Measurements from ENCODE around the gene PGAP3.
A peak's percentile ranks its signal among the peaks of the same experiment; 100 is the strongest.

PGAP3 gene

DNA sequence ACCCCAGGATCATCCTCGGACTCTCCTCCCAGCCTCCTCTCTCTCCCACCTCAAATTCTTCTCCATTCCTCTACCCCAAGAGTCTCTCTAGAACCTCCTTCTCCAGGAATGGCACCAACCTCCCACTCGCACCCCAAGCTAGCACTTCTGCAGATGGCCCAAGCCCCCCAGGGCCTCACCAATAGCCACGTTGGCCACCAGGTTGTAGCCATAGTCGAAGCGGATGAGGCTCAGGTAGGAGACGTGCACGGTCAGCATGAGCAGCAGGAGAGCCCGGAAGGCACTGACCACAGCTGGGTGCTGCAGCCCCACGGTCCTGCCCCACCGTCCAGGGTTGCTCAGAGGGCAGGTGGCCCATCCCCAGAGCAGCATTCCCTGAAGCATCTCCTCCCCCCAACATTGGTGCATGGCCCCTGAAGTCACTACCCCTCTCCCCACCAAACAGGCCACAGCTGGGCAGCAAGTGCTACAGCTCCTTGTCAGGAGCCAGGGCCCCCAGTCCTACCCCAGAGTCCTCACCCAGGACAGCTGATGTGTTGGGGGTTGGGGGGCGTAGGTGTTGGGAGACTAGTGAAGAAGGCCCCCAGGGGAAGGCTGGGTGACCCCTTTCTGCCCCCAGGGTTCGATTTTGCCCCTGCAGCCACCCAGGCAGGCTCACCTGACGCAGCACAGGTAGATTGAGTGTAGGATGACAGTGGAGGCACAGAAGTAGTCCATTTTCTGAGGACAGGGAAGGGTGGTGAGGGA, 14.3 kb downstream of the PGAP3 start:
- no peak for DNase-seq
- Mint-ChIP-seq H3K27me3 (peaks cover 6% of the 10 kb centered on the region), H3K4me1 (peaks cover 42% of the 10 kb centered on the region), H3K27ac (no peak overlapping the region), H3K4me3 (no peak overlapping the region), H3K9me3 (no peaks in the 10 kb centered on the region), H3K36me3 (ENCODE audit: low read depth) (no peaks in the 10 kb centered on the region)
- ATAC-seq: no peak

GRCh38 chr17:39672522-39673334, 15.1 kb downstream of the PGAP3 start:
- no peak for DNase-seq

GRCh38 chr17:39671651-39672521, 16.0 kb downstream of the PGAP3 start:
- Mint-ChIP-seq H3K36me3 (ENCODE audit: low read depth) (no peaks in the 10 kb centered on the region), H3K9me3 (no peaks in the 10 kb centered on the region), H3K4me1 (peaks cover 30% of the 10 kb centered on the region), H3K4me3 (no peak overlapping the region), H3K27me3 (peaks cover 10% of the 10 kb centered on the region), H3K27ac (no peak overlapping the region)
- no peak for DNase-seq
- ATAC-seq: no peak

More at GRCh38 chr17:39672522-39673334, 15.1 kb downstream of the PGAP3 start:
- no peaks in the 10 kb centered on the region for H3K9me3 Mint-ChIP-seq
- no peak for ATAC-seq
- H3K36me3 Mint-ChIP-seq (ENCODE audit: low read depth): no peaks in the 10 kb centered on the region
- H3K27ac Mint-ChIP-seq: no peak overlapping the region
- H3K27me3 Mint-ChIP-seq: peaks cover 8% of the 10 kb centered on the region
- H3K4me3 Mint-ChIP-seq: no peak overlapping the region
- peaks cover 36% of the 10 kb centered on the region for H3K4me1 Mint-ChIP-seq

- Mint-ChIP-seq H3K4me3 (no peak overlapping the region), H3K27me3 (peaks cover 19% of the 10 kb centered on the region), H3K27ac (no peak overlapping the region), H3K4me1 (peaks cover 20% of the 10 kb centered on the region), H3K9me3 (no peaks in the 10 kb centered on the region), H3K36me3 (ENCODE audit: low read depth) (no peaks in the 10 kb centered on the region)
- ATAC-seq: no peak
- no peak for DNase-seq
Measured at GRCh38 chr17:39670746-39671145, 17.1 kb downstream of the PGAP3 start.

DNA sequence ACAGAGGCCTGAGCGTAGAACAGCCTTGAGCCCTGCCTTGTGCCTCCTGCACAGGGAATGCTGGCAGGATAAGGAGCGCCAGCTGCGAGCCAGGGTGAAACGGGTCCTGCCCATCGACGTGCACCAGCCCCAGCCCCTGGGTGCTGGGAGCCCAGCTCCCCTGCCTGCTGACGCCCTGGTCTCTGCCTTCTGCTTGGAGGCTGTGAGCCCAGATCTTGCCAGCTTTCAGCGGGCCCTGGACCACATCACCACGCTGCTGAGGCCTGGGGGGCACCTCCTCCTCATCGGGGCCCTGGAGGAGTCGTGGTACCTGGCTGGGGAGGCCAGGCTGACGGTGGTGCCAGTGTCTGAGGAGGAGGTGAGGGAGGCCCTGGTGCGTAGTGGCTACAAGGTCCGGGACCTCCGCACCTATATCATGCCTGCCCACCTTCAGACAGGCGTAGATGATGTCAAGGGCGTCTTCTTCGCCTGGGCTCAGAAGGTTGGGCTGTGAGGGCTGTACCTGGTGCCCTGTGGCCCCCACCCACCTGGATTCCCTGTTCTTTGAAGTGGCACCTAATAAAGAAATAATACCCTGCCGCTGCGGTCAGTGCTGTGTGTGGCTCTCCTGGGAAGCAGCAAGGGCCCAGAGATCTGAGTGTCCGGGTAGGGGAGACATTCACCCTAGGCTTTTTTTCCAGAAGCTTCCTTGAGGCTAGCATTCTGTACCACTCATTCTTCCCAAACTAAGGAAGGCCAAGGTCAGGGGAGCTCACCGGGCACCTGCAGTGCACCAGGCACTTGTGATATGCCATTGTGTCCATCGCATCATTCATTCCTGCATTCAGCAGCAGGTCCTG, 17.7 kb downstream of the PGAP3 start:
- H3K9me3 Mint-ChIP-seq: no peaks in the 10 kb centered on the region
- H3K27ac Mint-ChIP-seq: no peak overlapping the region
- no peaks in the 10 kb centered on the region for H3K36me3 Mint-ChIP-seq (ENCODE audit: low read depth)
- DNase-seq (no peak), ATAC-seq (no peak)
- peaks cover 20% of the 10 kb centered on the region for H3K27me3 Mint-ChIP-seq
- no peak overlapping the region for H3K4me3 Mint-ChIP-seq
- H3K4me1 Mint-ChIP-seq: peaks cover 14% of the 10 kb centered on the region

- ATAC-seq (peak; percentile 71), DNase-seq (peak; percentile 82)
- H3K36me3 Mint-ChIP-seq (ENCODE audit: low read depth): no peaks in the 10 kb centered on the region
- H3K27me3 Mint-ChIP-seq: peaks cover 20% of the 10 kb centered on the region
- H3K4me1 Mint-ChIP-seq: peaks cover 16% of the 10 kb centered on the region
- peak within 1 kb of the TSS; percentile 48 for H3K4me3 Mint-ChIP-seq
- H3K9me3 Mint-ChIP-seq: no peaks in the 10 kb centered on the region
- no peak within 1 kb of the TSS for H3K27ac Mint-ChIP-seq
Measured at GRCh38 chr17:39667945-39668924, 19.6 kb downstream of the PGAP3 start, which contains the start of gene PNMT. Gene PNMT (plus strand): TSS chr17:39668453. CDS start chr17:39668476, 23 bp downstream.

DNA sequence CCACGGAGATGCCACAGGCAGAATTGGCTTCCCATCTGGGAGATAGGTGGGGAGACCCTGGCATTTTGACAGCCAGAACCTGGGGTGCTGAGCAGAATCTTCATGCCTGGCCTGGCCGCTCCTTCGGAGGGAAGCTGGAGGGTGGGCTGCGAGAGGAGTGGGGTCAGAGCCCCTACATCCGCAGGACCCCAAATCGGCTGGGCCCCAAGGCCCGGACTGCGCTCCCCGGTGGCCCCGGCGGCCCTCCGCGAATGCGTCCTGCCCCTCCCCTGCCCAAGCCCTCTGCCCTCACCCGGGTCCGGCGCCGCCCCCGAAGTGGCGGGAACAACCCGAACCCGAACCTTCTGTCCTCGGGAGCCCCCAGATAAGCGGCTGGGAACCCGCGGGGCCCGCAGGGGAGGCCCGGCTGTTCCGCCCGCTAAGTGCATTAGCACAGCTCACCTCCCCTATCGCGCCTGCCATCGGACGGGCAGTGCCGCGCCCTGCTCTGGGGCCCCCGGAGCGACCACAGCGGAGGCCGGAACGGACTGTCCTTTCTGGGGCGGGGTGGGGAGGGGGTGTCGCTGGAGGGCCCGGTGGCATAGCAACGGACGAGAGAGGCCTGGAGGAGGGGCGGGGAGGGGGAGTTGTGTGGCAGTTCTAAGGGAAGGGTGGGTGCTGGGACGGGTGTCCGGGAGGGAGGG, 20.5 kb downstream of the PGAP3 start:
- Mint-ChIP-seq H3K4me1 (peaks cover 16% of the 10 kb centered on the region), H3K36me3 (ENCODE audit: low read depth) (no peaks in the 10 kb centered on the region), H3K4me3 (no peak overlapping the region), H3K27ac (no peak overlapping the region), H3K9me3 (no peaks in the 10 kb centered on the region), H3K27me3 (peaks cover 20% of the 10 kb centered on the region)
- ATAC-seq: no peak
- no peak for DNase-seq

GRCh38 chr17:39666601-39667261, 21.1 kb downstream of the PGAP3 start:
- H3K27ac Mint-ChIP-seq: no peak overlapping the region
- H3K4me1 Mint-ChIP-seq: peaks cover 11% of the 10 kb centered on the region
- no peak for ATAC-seq

GRCh38 chr17:39666231-39666600, 21.6 kb downstream of the PGAP3 start:
- Mint-ChIP-seq H3K27me3 (peaks cover 20% of the 10 kb centered on the region), H3K9me3 (no peaks in the 10 kb centered on the region), H3K4me1 (peaks cover 10% of the 10 kb centered on the region), H3K4me3 (no peak overlapping the region), H3K36me3 (ENCODE audit: low read depth) (no peaks in the 10 kb centered on the region), H3K27ac (no peak overlapping the region)
- ATAC-seq: no peak
- no peak for DNase-seq

More at GRCh38 chr17:39666601-39667261, 21.1 kb downstream of the PGAP3 start:
- Mint-ChIP-seq H3K9me3 (no peaks in the 10 kb centered on the region), H3K36me3 (ENCODE audit: low read depth) (no peaks in the 10 kb centered on the region), H3K27me3 (peaks cover 20% of the 10 kb centered on the region), H3K4me3 (no peak overlapping the region)
- DNase-seq: no peak

DNA sequence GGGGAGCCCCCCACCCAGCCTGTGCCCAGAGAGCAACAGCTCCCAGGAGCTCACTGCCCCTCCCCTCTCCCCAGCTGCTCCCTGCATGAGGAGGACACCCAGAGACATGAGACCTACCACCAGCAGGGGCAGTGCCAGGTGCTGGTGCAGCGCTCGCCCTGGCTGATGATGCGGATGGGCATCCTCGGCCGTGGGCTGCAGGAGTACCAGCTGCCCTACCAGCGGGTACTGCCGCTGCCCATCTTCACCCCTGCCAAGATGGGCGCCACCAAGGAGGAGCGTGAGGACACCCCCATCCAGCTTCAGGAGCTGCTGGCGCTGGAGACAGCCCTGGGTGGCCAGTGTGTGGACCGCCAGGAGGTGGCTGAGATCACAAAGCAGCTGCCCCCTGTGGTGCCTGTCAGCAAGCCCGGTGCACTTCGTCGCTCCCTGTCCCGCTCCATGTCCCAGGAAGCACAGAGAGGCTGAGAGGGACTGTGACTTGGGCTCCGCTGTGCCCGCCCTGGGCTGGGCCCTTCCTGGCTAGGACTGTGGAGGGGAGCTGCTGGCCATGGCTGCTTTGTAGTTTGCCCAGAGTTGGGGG, 22.1 kb downstream of the PGAP3 start:
- no peak overlapping the region for H3K4me3 Mint-ChIP-seq
- no peak for ATAC-seq

GRCh38 chr17:39664581-39665561, 23.0 kb downstream of the PGAP3 start, which contains the start of gene TCAP:
Gene TCAP (plus strand): TSS chr17:39665349. CDS start chr17:39665360, 11 bp downstream.
- peaks cover 19% of the 10 kb centered on the region for H3K27me3 Mint-ChIP-seq
- H3K9me3 Mint-ChIP-seq: no peaks in the 10 kb centered on the region
- ATAC-seq (no peak), DNase-seq (no peak)
- no peak within 1 kb of the TSS for H3K4me3 Mint-ChIP-seq
- H3K27ac Mint-ChIP-seq: no peak within 1 kb of the TSS
- H3K4me1 Mint-ChIP-seq: peaks cover 12% of the 10 kb centered on the region
- no peaks in the 10 kb centered on the region for H3K36me3 Mint-ChIP-seq (ENCODE audit: low read depth)

More for the DNA sequence above, 22.1 kb downstream of the PGAP3 start:
- Mint-ChIP-seq H3K27me3 (peaks cover 20% of the 10 kb centered on the region), H3K9me3 (no peaks in the 10 kb centered on the region), H3K36me3 (ENCODE audit: low read depth) (no peaks in the 10 kb centered on the region), H3K27ac (no peak overlapping the region), H3K4me1 (peaks cover 10% of the 10 kb centered on the region)
- no peak for DNase-seq
